Activated CD4-positive, alpha-beta T cell treated with anti-CD3 and anti-CD28 coated beads, Interleukin-2, Interleukin-6, amounts not matched to agents 100 ng/mL and 50 ng/mL, durations not matched to agents 16 hours and 8 hours (primary cell): ENCODE measurements around the gene FAM177B.

Source experiments
- DNase-seq: peaks from one replicate; pipeline ENCODE4 v3.0.0-alpha.2; 2020

FAM177B gene

DNA sequence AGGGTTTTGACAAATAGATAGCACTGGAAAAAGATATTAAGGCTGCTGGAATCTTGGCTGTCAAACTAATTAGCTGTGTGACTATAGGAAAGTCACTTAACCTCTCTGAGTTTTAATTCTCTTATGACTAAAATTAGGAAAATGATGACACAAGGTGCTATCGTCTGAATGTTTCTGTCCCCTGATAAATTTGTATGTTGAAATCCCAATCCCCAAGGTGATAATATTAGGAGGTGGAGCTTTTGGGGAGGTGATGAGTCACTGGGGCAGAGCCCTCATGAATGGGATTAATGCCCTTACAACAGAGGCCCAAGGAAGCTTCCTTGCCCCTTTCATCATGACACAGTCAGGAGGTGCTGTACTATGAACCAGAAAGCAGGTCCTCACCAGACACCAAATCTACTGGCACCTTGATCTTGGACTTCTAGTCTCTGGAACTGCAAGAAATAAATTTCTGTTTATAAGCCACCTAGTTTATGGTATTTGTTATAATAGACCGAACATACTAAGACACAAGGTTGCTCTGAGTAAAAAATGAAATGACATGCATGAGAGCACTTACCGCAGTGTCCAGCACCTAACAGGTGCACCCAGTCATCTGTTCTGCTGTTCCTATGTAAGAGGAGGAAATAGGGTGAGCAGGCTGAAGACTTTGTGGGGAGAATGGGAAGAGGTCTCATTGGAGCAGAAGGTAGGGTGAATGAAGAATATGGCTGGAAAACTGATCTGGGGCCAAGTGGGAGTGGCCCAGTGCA lies 51.6 kb downstream of the FAM177B start:
- DNase-seq, result no peak

DNA sequence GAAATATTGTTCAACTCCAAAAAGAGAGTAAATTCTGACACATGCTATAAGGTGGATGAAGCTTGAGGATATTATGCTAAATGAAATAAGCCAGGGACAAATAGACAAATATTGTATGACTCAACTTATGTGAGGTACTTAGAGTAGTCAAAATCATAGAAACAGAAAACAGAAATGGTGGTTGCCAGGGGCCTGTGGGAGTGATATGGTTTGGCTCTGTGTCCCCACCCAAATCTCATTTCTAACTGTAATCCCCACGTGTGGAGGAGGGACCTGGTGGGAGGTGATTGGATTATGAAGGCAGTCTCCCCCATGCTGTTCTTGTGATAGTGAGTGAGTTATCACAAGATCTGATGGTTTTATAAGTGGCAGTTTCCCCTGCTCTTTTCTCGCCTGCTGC lies 53.1 kb downstream of the FAM177B start:
- DNase-seq, result no peak

DNA sequence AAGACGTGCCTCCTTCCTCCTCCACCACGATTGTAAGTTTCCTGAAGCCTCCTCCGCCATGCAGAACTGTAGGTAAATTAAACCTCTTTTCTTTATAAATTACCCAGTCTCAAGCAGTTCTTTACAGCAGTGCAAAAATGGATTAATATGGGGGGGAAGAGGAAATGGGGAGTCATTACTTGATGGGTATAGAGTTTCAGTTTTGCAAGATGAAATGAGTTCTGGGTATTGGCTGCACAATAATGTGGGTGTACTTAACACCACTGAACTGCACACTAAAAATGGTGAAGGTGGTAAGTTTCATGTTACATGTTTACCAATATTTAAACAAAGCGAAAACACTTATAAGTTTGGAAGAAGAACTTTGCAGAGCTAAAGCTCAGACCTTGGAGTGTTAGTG lies 53.5 kb downstream of the FAM177B start:
- peak; percentile 23 for DNase-seq

DNA sequence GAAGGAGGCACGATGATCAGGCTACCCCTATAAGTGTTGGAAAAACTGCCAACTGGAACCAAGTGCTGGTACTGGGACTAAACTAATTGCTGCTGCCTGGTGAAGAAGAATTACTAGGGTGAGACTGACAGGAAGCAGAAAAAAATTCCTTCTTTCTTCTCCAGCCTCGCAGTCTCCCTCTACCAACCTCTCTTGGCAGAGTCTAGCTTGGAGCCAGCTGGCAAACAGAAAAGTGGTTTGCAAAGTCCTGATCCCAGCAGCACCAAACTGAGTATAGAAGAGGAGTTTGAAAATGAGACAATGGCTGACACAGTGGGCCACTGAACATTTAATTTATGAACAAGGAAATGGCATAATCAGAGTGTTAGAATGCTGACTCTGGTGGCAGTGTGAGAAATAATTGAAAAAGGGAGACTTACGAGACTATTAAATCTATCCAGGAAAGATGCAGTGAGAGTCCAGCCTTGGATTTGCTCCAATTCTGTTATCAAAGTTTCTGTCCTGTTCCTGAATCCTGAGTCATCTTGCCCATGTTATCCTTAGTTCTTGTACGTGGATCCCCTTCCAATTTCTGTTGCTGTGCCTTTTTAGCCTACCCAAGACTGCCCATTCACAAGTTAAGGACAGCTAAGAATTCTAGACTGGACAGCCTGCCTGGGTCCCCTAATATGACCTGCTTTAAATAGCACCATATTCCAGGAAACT lies 54.2 kb downstream of the FAM177B start:
- DNase-seq, result no peak

DNA sequence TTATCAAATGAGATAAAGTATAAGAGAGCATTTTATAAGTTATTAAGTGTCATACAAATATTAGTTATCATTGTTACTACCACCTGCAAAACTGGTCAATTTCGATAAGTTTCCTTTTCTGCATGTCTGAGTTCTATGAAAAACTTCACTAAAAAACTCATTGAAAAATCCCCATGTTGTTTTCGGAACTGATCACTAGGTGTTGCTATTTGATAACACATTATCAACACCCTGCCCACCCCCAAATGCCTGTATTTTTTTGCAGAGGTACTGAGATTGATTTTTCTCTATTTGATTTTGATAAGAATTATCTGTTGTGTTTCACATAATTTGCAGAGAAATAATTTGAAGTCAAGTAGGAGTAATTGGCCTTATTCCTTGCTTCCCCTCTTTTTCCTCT lies 55.7 kb downstream of the FAM177B start:
- no peak for DNase-seq

DNA sequence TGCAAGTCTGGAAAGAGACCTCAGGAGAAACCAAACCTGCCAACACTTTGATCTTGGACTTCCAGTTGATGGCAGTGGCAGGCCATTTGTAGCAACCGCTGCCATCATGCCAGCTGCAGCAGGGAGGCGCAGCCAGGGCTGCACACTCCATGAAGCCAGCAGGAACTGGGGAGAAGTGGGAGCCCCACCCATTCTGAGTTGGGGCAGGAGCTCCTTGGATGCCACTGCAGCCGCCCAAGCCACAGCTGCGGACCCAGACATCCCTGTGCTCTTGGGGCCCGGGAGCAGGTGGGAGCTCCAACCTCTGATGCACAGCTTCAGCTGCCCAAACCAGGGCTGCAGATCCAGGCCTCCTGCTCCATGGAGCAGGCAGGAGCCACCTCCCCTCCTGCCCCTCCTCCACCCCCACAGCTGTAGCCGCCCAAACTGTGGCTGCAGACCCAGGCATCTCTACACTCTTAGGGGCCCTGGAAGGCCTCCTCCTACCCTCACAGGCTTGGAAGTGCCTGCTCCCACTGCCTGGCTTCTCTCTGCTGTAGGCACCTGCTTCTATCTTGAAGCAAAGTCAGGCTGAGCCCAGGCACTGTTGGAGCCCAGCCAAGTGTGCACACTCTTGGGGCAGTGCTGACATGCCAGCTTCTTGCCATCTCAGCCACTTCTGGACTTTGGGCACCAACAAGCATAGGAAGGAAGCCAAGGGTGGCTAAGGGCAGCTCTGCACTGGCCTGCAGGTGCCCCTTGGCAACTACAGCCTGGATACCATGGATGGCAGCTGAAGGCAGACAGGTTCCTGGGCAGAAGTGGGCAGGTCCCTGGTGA lies 57.9 kb downstream of the FAM177B start:
- DNase-seq, result no peak

DNA sequence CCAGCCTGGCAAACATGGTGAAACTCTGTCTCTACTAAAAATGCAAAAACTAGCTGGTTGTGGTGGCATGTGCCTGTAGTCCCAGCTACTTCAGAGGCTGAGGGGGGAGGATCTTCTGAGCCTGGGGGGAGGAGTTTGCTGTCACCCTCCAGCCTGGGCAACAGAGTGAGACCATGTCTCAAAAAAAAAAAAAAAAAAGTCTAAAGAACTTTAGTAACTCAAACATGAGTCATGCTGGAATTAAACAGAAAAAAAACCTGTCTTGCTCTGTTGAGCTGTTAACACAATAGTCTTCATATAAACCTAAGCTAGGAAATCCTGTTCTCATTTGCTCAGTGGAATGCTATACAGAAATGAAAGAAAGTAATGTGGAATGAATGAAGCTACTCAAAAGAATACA lies 61.1 kb downstream of the FAM177B start:
- DNase-seq, result no peak

DNA sequence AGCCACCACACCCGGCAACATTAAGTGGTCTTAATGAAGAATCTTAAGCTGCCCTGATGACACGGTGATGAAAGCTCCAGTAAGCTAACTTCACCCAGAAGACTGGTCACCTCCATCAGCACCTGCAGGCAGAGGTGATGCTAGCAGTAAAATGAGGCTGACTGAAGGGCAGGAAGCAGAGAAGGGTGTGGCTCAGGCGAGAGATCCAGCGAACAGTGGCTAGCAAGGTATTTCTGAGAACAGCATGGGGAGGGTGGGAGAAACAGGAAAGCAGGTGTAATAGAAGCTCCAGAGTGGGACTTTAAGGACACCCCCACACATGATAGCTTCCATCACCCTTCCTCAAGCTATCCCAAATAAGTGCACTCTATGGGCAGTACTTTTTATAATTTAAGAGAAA lies 62.0 kb downstream of the FAM177B start:
- DNase-seq, result no peak
